Gastroesophageal sphincter (tissue), 4 donors: ENCODE measurements around the gene SLC52A1. TPM values are rescaled to one million over a fixed set of nuclear protein-coding genes. Genes with fewer than 3 reads are reported as not detected.

Source experiments
- ATAC-seq: fragments of 150-250 bp; one replicate; pipeline ENCODE4 v1.9.1; 2016; ENCODE audit warnings: mild to moderate bottlenecking, moderate library complexity
- H3K27ac ChIP-seq, 4 donors: fragments of 200-600 bp; sonication (generic) in 3 of 4; 1 replicate in 3 of 4; 2 replicates in 1 of 4; pipeline ENCODE4 v1.5.1; 2016 to 2019
- H3K27me3 ChIP-seq: fragments of 200-600 bp; sonication (generic); one replicate; pipeline ENCODE4 v1.5.1; 2019
- H3K36me3 ChIP-seq, 2 donors: fragments of 200-600 bp; sonication (generic); one replicate each; pipeline ENCODE4 v1.5.1; 2019; ENCODE audit warnings: control low read depth in 1 of 2
- H3K4me1 ChIP-seq, 3 donors: fragments of 200-600 bp; sonication (generic); 1 replicate in 2 of 3; 2 replicates in 1 of 3; pipeline ENCODE4 v1.5.1; 2016 to 2019; ENCODE audit warnings: control low read depth in 2 of 3
- H3K4me3 ChIP-seq, 2 donors: fragments of 200-600 bp; sonication (generic); one replicate each; pipeline ENCODE4 v1.5.1; 2019; ENCODE audit warnings: mild to moderate bottlenecking in 1 of 2, moderate library complexity in 1 of 2
- H3K9me3 ChIP-seq, 3 donors: fragments of 200-600 bp; sonication (generic); one replicate each; pipeline ENCODE4 v1.5.1; 2017 to 2019; ENCODE audit warnings: control low read depth in 2 of 3
- EP300 ChIP-seq: sonication (generic); formaldehyde crosslinking; IDR thresholded peaks from one replicate; pipeline ENCODE4 v1.6.1; 2017; ENCODE audit warnings: antibody characterized with exemption, mild to moderate bottlenecking
- POLR2A ChIP-seq, 2 donors: fragments of 450-650 bp; IDR thresholded peaks; one replicate each; pipeline ENCODE4 v1.6.1; 2017; ENCODE audit warnings: antibody characterized with exemption in 2 of 2, mild to moderate bottlenecking in 2 of 2, moderate library complexity in 1 of 2
- POLR2AphosphoS5 ChIP-seq: sonication (generic); formaldehyde crosslinking; IDR thresholded peaks from one replicate; pipeline ENCODE4 v1.6.1; 2017; ENCODE audit warnings: antibody characterized with exemption
- WGBS, 2 donors: methylation state at CpG; one replicate each; pipeline ENCODE4 v1.1.5; 2018; ENCODE audit warnings: low coverage in 1 of 2; 5-methylcytosine and 5-hydroxymethylcytosine counted together
- total RNA-seq, 4 donors: library from RNA; depleted of rRNA; stranded (reverse); fragments of >200 nt; gene quantifications; one replicate each; pipeline ENCODE4 v1.1.0, GENCODE V29; 2016
- TF ChIP-seq, protein P1 (sequence below), 4 experiments: fragments of 200-600 bp in 2 of 4; fragments of 450-650 bp in 2 of 4; sonication (generic) in 1 of 4; IDR thresholded peaks; one replicate each; pipeline ENCODE4 v1.5.1; 2017 to 2019; ENCODE audit warnings: antibody characterized with exemption in 4 of 4, mild to moderate bottlenecking in 2 of 4, moderate library complexity in 2 of 4

Gene SLC52A1
- total RNA-seq, 4 donors from 2014 or later: not detected

DNA sequence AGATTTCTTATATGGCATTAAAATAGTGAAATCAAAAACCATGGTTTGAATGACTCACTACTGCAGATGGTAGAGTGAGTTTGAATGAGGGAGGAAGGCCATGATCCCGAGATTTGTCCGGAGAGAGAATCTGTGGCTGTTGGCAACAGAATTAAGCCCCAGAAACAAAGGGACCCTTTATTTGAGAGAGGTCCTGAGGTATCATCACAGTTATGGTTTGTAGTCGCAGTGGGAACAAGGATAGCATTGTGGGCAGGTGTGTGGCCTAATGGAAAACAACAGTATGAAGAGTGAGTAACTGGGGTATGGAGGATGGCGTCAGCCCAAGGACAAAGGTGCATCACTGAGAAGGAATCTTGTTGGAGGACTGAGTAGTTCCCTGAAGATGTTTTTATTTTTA lies 34.5 kb upstream of the SLC52A1 start:
- Histone ChIP-seq H3K27ac (no peak overlapping the region), H3K27me3 (peaks cover 5% of the 10 kb centered on the region), H3K4me3 (no peak overlapping the region), H3K9me3 (no peaks in the 10 kb centered on the region), H3K4me1 (no peaks in the 10 kb centered on the region), H3K36me3 (no peaks in the 10 kb centered on the region)
- TF ChIP-seq EP300 (no peak), POLR2AphosphoS5 (no peak), POLR2A (IDR thresholded peaks at IDR 0.05) (no peak)
- TF ChIP-seq, protein P1, sequence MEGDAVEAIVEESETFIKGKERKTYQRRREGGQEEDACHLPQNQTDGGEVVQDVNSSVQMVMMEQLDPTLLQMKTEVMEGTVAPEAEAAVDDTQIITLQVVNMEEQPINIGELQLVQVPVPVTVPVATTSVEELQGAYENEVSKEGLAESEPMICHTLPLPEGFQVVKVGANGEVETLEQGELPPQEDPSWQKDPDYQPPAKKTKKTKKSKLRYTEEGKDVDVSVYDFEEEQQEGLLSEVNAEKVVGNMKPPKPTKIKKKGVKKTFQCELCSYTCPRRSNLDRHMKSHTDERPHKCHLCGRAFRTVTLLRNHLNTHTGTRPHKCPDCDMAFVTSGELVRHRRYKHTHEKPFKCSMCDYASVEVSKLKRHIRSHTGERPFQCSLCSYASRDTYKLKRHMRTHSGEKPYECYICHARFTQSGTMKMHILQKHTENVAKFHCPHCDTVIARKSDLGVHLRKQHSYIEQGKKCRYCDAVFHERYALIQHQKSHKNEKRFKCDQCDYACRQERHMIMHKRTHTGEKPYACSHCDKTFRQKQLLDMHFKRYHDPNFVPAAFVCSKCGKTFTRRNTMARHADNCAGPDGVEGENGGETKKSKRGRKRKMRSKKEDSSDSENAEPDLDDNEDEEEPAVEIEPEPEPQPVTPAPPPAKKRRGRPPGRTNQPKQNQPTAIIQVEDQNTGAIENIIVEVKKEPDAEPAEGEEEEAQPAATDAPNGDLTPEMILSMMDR (IDR thresholded peaks at IDR 0.05): no peak
- 71 to 81% methylated on average over 1 to 4 of the region's 4 CpGs for WGBS, 2 donors
- ATAC-seq: no peak

DNA sequence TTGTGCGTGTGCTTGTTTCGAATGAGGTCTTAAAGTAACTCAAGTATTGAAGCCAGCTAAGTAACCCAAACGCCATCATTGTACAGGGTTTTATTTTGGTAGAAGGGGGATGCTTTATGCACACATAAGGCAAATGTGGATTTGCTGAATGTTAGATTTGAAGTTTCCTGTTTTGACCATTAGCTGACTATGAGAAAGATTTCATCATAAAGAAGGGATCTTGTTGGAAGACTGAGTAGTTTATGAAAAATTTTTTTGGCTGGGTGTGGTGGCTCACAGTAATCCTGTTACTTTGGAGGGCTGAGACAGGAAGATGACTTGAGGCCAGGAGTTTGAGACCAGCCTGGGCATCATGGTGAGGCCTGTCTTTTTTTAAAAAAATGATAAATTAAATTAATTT lies 33.0 kb upstream of the SLC52A1 start:
- ATAC-seq: no peak
- H3K4me1 ChIP-seq: no peaks in the 10 kb centered on the region

DNA sequence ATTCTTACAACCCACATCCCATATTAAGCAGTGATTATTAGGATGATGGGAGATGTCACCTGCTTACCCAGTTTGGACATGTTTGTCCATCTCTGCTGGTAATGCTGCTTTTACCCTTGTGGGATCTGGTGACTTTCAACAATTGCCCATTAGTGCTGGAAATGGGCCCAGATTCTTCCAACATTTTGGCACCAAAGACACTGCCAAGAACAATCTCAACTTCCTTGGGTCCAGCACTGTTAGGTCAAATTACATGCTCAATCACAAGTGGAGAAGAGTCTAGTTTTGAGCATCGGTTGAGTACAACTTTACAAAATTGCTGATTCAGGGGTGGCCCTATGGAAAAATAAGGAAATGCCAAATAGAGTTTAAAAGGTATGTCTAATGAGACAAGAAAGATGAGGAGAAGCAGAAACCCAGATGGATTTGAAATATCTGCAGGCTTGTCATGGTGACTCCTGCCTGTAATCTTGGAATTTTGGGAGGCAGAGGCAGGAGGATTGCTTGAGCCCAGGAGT lies 30.1 kb upstream of the SLC52A1 start:
- H3K9me3 ChIP-seq: no peaks in the 10 kb centered on the region
- WGBS, 2 donors: 22 to 43% methylated on average over 1 of the region's 1 CpG
- ATAC-seq: no peak
- no peak for TF ChIP-seq EP300
- TF ChIP-seq, protein P1 (IDR thresholded peaks at IDR 0.05): no peak
- TF ChIP-seq POLR2A (IDR thresholded peaks at IDR 0.05): no peak
- TF ChIP-seq POLR2AphosphoS5: no peak
- no peak overlapping the region for H3K27ac ChIP-seq
- H3K4me3 ChIP-seq: no peak overlapping the region
- no peaks in the 10 kb centered on the region for H3K27me3 ChIP-seq
- H3K36me3 ChIP-seq: no peaks in the 10 kb centered on the region
- peaks cover 0 to 7% (median 0%) of the 10 kb centered on the region in 3 donors for H3K4me1 ChIP-seq

More for the DNA sequence above, 33.0 kb upstream of the SLC52A1 start:
- TF ChIP-seq POLR2A (IDR thresholded peaks at IDR 0.05): no peak
- TF ChIP-seq EP300: no peak
- no peak for TF ChIP-seq POLR2AphosphoS5
- TF ChIP-seq, protein P1 (IDR thresholded peaks at IDR 0.05): no peak
- Histone ChIP-seq H3K4me3 (no peak overlapping the region), H3K36me3 (no peaks in the 10 kb centered on the region), H3K9me3 (no peaks in the 10 kb centered on the region), H3K27ac (no peak overlapping the region), H3K27me3 (peaks cover 5% of the 10 kb centered on the region)
- 84 to 90% methylated on average over 3 of the region's 3 CpGs for WGBS, 2 donors

DNA sequence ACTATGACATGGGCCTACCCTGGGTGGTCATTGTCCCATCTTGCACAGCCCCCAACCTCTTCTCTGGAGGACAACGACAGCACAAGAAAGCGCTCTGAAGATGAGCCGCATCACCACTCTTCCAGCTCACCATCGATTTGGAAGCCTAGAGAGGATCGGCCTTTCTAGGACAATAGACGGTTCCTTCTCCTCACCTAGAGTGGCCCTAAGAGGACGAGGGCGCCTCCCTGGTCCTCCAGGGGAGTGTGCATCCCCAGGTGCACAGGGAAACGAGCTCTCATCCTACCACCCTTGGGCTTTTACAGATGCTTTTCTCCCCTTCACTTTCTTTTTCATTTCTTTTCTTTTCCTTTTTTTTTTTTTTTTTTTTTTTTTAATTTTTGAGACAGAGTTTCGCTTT lies 20.3 kb upstream of the SLC52A1 start:
- no peak overlapping the region for H3K27ac ChIP-seq
- H3K27me3 ChIP-seq: peaks cover 11% of the 10 kb centered on the region
- H3K9me3 ChIP-seq: no peaks in the 10 kb centered on the region
- no peak overlapping the region for H3K4me3 ChIP-seq
- no peaks in the 10 kb centered on the region for H3K36me3 ChIP-seq
- ATAC-seq: no peak
- no peaks in the 10 kb centered on the region for H3K4me1 ChIP-seq
- 90% methylated on average over 9 of the region's 10 CpGs; no CpG with 5 or more reads in 1 of the 2 donors for WGBS, 2 donors
- TF ChIP-seq POLR2AphosphoS5 (no peak), EP300 (no peak), POLR2A (IDR thresholded peaks at IDR 0.05) (no peak)
- TF ChIP-seq, protein P1 (IDR thresholded peaks at IDR 0.05): no peak

DNA sequence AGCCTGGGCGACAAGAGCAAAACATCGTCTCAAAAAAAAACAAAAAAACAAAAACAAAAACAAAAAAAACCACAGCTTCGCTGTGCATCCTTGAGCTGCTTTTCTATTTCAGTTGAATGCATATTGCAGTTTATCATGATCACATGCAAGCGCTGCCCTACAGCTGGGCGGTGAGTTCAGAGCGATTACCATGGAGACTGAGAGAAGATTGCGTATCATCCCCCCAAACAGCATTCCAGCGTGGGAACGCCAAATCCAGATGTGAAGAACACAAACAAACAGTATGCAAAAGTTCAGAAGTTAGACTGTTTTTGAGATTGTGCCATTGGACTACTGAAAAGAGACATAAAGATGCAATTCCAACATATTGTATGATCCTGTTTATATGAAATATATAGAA lies 15.1 kb upstream of the SLC52A1 start:
- WGBS, 2 donors: 63 to 68% methylated on average over 6 to 9 of the region's 9 CpGs
- ATAC-seq: no peak
- H3K27ac ChIP-seq: no peak overlapping the region
- H3K36me3 ChIP-seq: no peaks in the 10 kb centered on the region
- no peaks in the 10 kb centered on the region for H3K9me3 ChIP-seq
- H3K4me3 ChIP-seq: no peak overlapping the region
- H3K4me1 ChIP-seq: peaks cover 0 to 9% (median 3%) of the 10 kb centered on the region in 3 donors
- no peaks in the 10 kb centered on the region for H3K27me3 ChIP-seq
- TF ChIP-seq POLR2A (IDR thresholded peaks at IDR 0.05) (no peak), POLR2AphosphoS5 (no peak), EP300 (no peak)
